Sigmoid colon (tissue), 7 donors: ENCODE data around the gene DIPK1A. TPM values are rescaled to one million over a fixed set of nuclear protein-coding genes. Genes with fewer than 3 reads are reported as not detected.

Experiments used
- DNase-seq: peaks from one replicate; pipeline ENCODE4 v3.0.0-alpha.2; 2019
- H3K27ac ChIP-seq, 4 donors: fragments of 200-600 bp; sonication (generic); one replicate each; pipeline ENCODE4 v1.5.1; 2016 to 2019; ENCODE audit warnings: mild to moderate bottlenecking in 1 of 4
- H3K27me3 ChIP-seq, 3 donors: fragments of 200-600 bp; sonication (generic); one replicate each; pipeline ENCODE4 v1.5.1; 2019; ENCODE audit warnings: mild to moderate bottlenecking in 1 of 3
- H3K36me3 ChIP-seq, 4 donors: fragments of 200-600 bp; sonication (generic); one replicate each; pipeline ENCODE4 v1.5.1; 2016 to 2019
- H3K4me1 ChIP-seq, 4 donors: fragments of 200-600 bp; sonication (generic); one replicate each; pipeline ENCODE4 v1.5.1; 2017 to 2019
- H3K4me3 ChIP-seq, 4 donors: fragments of 200-600 bp; sonication (generic); one replicate each; pipeline ENCODE4 v1.5.1; 2017 to 2019; ENCODE audit warnings: mild to moderate bottlenecking in 2 of 4, moderate library complexity in 1 of 4
- H3K9me3 ChIP-seq, 4 donors: fragments of 200-600 bp in 3 of 4; sonication (generic) in 3 of 4; one replicate each; pipeline versions ENCODE4 v1.5.1 to v1.6.1; 2013 to 2019
- EP300 ChIP-seq, 4 donors: sonication (generic); formaldehyde crosslinking; IDR thresholded peaks; one replicate each; pipeline ENCODE4 v1.6.1; 2017; ENCODE audit warnings: antibody characterized with exemption in 4 of 4
- POLR2A ChIP-seq, 2 donors: fragments of 450-650 bp; IDR thresholded peaks; one replicate each; pipeline ENCODE4 v1.6.1; 2016; ENCODE audit warnings: antibody characterized with exemption in 2 of 2, mild to moderate bottlenecking in 2 of 2, moderate library complexity in 2 of 2
- POLR2AphosphoS5 ChIP-seq, 4 donors: sonication (generic); formaldehyde crosslinking; IDR thresholded peaks; one replicate each; pipeline ENCODE4 v1.6.1; 2017; ENCODE audit warnings: antibody characterized with exemption in 4 of 4
- WGBS, 2 donors: extraction: QIAGEN DNeasy Blood & Tissue Kit; methylation state at CpG; one replicate each; pipeline ENCODE4 v1.1.7; 2013; 5-methylcytosine and 5-hydroxymethylcytosine counted together
- intact Hi-C: fragments of 100-400 bp; cut with DNase I; formaldehyde crosslinking; loops from one replicate; pipeline ENCODE4 v1.15.1; 2023
- polyA plus RNA-seq, 3 donors: library from polyadenylated mRNA; stranded (reverse); fragments of 200-250 nt; gene quantifications; one replicate each; pipeline ENCODE4 v1.2.3, GENCODE V29; 2013
- total RNA-seq, 4 donors: library from RNA; depleted of rRNA; stranded (reverse); fragments of >200 nt; gene quantifications; one replicate each; pipeline ENCODE4 v1.1.0, GENCODE V29; 2016
- TF ChIP-seq, protein P1 (sequence below), 4 experiments: fragments of 450-650 bp in 3 of 4; fragments of 200-600 bp in 1 of 4; IDR thresholded peaks; one replicate each; pipeline ENCODE4 v1.5.1; 2016 to 2019; ENCODE audit warnings: antibody characterized with exemption in 4 of 4, mild to moderate bottlenecking in 3 of 4, moderate library complexity in 2 of 4
- donor health status: healthy with polysubstance abuse.
- donor health status: Bipolar disorder and iron deficiency.
- donor health status: healthy.

The DIPK1A gene
- total and polyA plus RNA-seq, 7 donors: 1.8 to 35.5 (median 19.1) TPM

DNA sequence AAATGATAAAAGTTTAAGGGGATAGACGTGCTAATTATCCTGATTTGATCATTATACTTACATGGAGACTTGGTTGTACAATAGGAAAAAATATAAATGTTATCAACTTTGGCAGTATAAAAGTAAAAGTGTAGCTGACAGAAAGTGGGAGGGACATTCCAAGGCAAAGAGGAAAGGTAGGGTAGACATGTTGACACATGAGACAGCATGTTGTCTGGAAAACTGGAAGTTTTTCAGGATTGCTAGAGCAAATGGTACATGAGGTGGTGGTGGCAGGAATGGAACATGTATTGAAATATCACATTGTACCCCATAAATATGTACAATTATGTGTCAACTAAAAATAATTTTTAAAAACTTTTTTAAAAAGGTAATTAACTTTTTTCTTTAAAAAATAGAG is 13.2 kb downstream of the DIPK1A start:
- WGBS, 2 donors: 93 to 95% methylated on average over 1 of the region's 1 CpG
- intact Hi-C loops: no loop called here
- peaks cover 0 to 66% (median 53%) of the 10 kb centered on the region in 4 donors for H3K4me1 ChIP-seq
- H3K9me3 ChIP-seq: no peaks in the 10 kb centered on the region
- no peaks in the 10 kb centered on the region for H3K36me3 ChIP-seq
- no peak overlapping the region for H3K27ac ChIP-seq
- H3K4me3 ChIP-seq: no peak overlapping the region
- DNase-seq: no peak
- TF ChIP-seq POLR2A (IDR thresholded peaks at IDR 0.05): no peak
- no peak for TF ChIP-seq POLR2AphosphoS5 (IDR thresholded peaks at IDR 0.05)
- TF ChIP-seq EP300 (IDR thresholded peaks at IDR 0.05): no peak
- TF ChIP-seq, protein P1, sequence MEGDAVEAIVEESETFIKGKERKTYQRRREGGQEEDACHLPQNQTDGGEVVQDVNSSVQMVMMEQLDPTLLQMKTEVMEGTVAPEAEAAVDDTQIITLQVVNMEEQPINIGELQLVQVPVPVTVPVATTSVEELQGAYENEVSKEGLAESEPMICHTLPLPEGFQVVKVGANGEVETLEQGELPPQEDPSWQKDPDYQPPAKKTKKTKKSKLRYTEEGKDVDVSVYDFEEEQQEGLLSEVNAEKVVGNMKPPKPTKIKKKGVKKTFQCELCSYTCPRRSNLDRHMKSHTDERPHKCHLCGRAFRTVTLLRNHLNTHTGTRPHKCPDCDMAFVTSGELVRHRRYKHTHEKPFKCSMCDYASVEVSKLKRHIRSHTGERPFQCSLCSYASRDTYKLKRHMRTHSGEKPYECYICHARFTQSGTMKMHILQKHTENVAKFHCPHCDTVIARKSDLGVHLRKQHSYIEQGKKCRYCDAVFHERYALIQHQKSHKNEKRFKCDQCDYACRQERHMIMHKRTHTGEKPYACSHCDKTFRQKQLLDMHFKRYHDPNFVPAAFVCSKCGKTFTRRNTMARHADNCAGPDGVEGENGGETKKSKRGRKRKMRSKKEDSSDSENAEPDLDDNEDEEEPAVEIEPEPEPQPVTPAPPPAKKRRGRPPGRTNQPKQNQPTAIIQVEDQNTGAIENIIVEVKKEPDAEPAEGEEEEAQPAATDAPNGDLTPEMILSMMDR (IDR thresholded peaks at IDR 0.05): no peak
- H3K27me3 ChIP-seq: no peaks in the 10 kb centered on the region

DNA sequence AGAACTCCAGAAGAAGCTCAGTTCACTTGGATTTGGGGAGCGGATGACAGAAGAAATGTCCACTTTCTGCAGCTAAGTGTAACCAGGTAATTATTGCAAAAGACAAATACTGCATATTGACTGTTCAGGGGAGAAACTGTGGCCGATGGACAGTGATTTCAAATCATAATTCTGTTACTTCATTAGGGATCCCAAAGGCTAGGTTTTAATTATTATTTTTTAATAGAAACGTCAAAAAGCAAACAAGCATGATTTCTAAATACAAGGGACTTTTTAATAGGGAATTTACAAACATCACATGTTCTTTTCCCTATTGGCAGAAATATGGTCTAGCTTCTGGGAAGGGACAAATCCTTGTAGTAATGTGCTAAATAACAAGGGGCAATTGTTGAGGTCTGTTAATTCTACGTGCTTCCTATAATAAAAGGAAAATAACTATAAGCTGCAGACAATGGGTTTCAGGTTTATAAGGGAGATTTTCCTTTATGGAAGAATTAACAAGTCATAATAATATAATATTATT is 15.5 kb downstream of the DIPK1A start:
- intact Hi-C loops: no loop called here
- H3K27ac ChIP-seq: peak overlapping the region in 3 of 4 donors; percentile 50 to 63 (median 58)
- TF ChIP-seq EP300 (IDR thresholded peaks at IDR 0.05): no peak
- TF ChIP-seq POLR2AphosphoS5 (IDR thresholded peaks at IDR 0.05): no peak
- TF ChIP-seq POLR2A (IDR thresholded peaks at IDR 0.05): no peak
- TF ChIP-seq, protein P1 (IDR thresholded peaks at IDR 0.05): no peak
- H3K36me3 ChIP-seq: no peaks in the 10 kb centered on the region
- no peaks in the 10 kb centered on the region for H3K27me3 ChIP-seq
- whole genome bisulfite sequencing, 2 donors: 90 to 94% methylated on average over 4 of the region's 4 CpGs
- no peak for DNase-seq
- H3K9me3 ChIP-seq: no peaks in the 10 kb centered on the region
- peaks cover 0 to 68% (median 52%) of the 10 kb centered on the region in 4 donors for H3K4me1 ChIP-seq
- H3K4me3 ChIP-seq: no peak overlapping the region

DNA sequence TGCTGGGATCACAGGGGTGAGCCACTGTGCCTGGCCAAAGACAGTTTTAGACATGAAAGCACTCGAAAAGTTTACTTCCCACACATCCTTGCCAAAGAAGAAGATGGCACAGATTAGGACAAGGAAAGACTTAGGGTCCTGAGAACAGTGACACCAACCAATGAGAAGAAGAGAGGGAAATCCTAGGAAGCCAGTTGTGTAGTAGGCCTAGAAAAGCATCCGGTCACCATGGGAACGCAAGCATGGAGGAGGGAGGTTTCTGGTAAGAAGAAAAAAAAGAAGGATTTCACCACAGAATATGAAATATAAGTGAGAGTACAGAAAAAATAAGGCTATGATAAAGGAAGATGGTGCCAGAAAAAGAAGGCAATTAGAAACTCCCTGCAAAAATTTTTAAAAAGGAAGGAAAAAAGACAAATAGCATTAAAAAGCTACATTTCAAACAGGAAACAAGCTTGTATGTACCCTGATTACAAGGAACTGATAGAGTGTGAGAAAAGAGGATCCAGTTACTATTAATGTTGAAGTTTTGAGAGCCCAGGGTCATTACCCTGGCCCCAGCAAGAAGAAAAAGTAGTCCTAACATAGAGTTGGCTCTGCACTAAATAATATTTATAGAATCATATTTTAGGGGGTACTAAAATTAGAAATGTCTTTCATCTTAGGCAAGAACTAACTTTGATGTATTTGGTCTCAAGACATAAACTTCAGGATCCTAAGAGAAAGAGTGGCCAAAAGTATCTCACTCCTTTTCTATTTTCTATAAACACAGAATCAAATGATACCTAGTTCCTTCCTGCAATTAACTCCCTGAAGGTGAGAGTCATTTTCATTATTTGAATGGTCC is 16.1 kb downstream of the DIPK1A start:
- WGBS, 2 donors: 84 to 90% methylated on average over 3 of the region's 3 CpGs
- intact Hi-C loops: no loop called here
- TF ChIP-seq, protein P1 (IDR thresholded peaks at IDR 0.05): no peak
- TF ChIP-seq POLR2AphosphoS5 (IDR thresholded peaks at IDR 0.05): no peak
- no peak for TF ChIP-seq POLR2A (IDR thresholded peaks at IDR 0.05)
- no peak for TF ChIP-seq EP300 (IDR thresholded peaks at IDR 0.05)
- DNase-seq: no peak
- Histone ChIP-seq H3K36me3 (no peaks in the 10 kb centered on the region), H3K4me1 (peaks cover 0 to 63% (median 46%) of the 10 kb centered on the region in 4 donors), H3K27ac (peak overlapping the region; percentile 50 to 63 (median 56)), H3K27me3 (no peaks in the 10 kb centered on the region), H3K9me3 (no peaks in the 10 kb centered on the region), H3K4me3 (no peak overlapping the region)

DNA sequence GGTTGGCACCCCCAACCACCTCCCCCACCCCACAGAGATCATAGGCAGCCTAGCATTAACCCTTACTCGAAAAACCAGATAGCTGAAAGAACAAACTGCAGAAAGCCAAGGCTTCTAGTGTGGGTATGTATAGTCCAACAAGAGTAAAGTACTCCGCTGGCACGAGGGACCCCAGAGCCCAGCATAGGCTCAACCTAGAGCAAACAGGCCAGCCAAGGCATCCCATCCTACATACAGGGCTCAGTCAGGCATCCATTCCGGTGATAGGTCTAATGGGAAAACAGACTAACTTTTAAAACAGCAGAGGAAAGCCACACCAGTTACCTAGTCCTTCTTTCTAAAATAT is 17.8 kb downstream of the DIPK1A start:
- TF ChIP-seq POLR2AphosphoS5 (IDR thresholded peaks at IDR 0.05) (no peak), POLR2A (IDR thresholded peaks at IDR 0.05) (no peak), EP300 (IDR thresholded peaks at IDR 0.05) (no peak)
- TF ChIP-seq, protein P1 (IDR thresholded peaks at IDR 0.05): no peak
- no peaks in the 10 kb centered on the region for H3K36me3 ChIP-seq
- H3K27ac ChIP-seq: peak overlapping the region; percentile 32 to 65 (median 58)
- no peaks in the 10 kb centered on the region for H3K9me3 ChIP-seq
- no peak overlapping the region for H3K4me3 ChIP-seq
- 81 to 92% methylated on average over 4 of the region's 4 CpGs for WGBS, 2 donors
- peaks cover 0 to 68% (median 45%) of the 10 kb centered on the region in 4 donors for H3K4me1 ChIP-seq
- intact Hi-C loops: no loop called here
- DNase-seq: no peak
- H3K27me3 ChIP-seq: no peaks in the 10 kb centered on the region
